Measurements from ENCODE around the gene SORCS2.
"Not testable (repeated sequence)": the region's sequence is repeated elsewhere in the genome, so short reads cannot be mapped to it uniquely, and the experiment has no call there.

SORCS2 gene

DNA sequence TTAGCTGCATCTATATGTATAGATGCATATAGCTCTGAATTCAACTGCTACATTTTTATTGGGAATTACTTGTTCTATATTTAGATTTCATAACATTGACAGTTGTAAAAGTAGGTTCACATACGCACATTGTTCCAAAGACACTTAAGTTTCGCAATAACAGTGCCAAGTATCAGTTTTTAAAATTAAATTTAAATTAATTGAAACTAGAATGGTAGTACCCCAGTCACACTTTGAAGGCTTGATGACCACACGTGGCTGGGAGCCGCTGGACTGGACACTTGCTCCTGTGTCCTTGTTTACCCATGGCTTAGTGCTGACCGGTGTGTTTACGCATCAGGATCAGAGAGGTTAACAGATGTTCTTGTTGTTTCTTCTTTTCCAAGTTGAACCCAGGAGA lies 383.1 kb downstream of the SORCS2 start:
- no peak for DNase-seq (ENCODE audit: low read depth)
- no peak overlapping the region for H3K4me3 ChIP-seq (ENCODE audit: low read length)
- TF ChIP-seq, protein P1, sequence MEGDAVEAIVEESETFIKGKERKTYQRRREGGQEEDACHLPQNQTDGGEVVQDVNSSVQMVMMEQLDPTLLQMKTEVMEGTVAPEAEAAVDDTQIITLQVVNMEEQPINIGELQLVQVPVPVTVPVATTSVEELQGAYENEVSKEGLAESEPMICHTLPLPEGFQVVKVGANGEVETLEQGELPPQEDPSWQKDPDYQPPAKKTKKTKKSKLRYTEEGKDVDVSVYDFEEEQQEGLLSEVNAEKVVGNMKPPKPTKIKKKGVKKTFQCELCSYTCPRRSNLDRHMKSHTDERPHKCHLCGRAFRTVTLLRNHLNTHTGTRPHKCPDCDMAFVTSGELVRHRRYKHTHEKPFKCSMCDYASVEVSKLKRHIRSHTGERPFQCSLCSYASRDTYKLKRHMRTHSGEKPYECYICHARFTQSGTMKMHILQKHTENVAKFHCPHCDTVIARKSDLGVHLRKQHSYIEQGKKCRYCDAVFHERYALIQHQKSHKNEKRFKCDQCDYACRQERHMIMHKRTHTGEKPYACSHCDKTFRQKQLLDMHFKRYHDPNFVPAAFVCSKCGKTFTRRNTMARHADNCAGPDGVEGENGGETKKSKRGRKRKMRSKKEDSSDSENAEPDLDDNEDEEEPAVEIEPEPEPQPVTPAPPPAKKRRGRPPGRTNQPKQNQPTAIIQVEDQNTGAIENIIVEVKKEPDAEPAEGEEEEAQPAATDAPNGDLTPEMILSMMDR (conservative IDR thresholded peaks at IDR 0.05; ENCODE audit: low read length) = no peak

DNA sequence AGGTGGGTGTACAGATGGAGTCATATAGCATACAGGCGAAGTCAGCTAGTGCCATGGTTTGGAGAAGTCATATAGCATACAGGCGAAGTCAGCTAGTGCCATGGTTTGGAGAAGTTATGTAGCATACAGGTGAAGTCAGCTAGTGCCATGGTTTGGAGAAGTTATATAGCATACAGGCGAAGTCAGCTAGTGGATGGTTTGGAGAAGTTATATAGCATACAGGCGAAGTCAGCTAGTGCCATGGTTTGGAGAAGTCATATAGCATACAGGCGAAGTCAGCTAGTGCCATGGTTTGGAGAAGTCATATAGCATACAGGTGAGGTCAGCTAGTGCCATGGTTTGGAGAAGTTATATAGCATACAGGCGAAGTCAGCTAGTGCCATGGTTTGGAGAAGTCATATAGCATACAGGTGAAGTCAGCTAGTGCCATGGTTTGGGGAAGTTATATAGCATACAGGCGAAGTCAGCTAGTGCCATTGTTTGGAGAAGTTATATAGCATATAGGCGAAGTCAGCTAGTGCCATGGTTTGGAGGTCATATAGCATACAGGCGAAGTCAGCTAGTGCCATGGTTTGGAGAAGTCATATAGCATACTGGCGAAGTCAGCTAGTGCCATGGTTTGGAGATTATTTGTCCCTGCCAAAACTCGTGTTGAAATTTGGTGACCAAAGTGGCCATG lies 385.2 kb downstream of the SORCS2 start:
- DNase-seq (ENCODE audit: low read depth); H3K4me3 ChIP-seq (ENCODE audit: low read length): not testable (repeated sequence)

DNA sequence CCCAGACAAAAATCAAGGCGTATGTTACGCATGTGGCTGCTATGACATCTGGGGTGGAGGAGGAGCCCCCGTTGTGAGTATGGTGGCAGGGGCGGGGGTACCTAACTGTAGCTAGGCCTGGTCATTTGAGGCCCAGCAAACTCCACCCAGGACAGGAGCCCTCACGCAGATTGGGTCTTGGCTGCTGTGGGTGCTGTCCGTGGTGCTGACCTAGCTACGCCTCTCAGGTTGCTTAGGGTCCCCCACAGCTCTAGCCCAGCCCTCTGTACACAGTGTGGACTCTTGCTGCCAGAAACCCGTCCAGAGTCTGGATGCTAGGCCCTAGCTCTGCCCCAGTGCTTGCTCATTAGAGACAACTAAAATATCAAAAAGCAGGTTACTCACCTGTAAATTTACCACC lies 389.1 kb downstream of the SORCS2 start:
- TF ChIP-seq, protein P1 (conservative IDR thresholded peaks at IDR 0.05; ENCODE audit: low read length) = no peak
- no peak overlapping the region for H3K4me3 ChIP-seq (ENCODE audit: low read length)
- DNase-seq (ENCODE audit: low read depth) = no peak

DNA sequence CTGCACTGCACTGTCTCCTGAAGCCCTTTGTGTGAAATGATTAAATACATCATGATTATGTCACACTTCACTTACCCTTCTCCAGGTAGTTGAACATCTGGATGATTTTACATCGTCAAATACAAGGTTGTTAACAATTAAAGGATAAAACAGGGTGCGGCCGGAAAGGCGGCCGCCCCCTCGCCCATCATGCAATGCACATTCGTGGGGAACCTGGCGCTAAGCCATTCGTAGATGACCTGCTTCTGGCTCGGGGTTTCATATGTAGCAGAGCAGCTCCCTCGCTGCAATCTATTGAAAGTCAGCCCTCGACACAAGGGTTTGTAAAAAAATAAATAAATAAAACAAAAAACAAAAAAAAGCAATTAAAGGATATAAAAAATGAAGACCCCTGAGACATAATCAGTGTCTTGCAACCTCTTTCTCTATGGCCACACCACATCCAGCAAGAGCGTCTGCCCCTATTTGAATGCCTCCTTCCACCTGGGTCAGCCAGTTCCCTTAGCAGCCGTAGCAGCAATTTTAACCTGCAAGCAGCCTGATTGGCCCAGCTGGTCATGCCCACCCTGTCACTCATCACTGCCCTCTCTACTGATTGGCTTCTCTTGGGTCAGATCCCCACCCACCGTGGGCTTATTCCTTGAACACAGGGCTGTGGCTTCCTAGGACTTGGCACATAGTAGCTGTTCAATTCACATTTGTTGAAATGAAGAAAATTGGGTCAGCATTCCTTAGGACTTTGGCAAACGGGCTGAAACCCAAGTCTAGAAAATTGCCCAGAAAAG lies 390.2 kb downstream of the SORCS2 start:
- no peak overlapping the region for H3K4me3 ChIP-seq (ENCODE audit: low read length)
- no peak for DNase-seq (ENCODE audit: low read depth)
- TF ChIP-seq, protein P1 (conservative IDR thresholded peaks at IDR 0.05; ENCODE audit: low read length) = no peak

DNA sequence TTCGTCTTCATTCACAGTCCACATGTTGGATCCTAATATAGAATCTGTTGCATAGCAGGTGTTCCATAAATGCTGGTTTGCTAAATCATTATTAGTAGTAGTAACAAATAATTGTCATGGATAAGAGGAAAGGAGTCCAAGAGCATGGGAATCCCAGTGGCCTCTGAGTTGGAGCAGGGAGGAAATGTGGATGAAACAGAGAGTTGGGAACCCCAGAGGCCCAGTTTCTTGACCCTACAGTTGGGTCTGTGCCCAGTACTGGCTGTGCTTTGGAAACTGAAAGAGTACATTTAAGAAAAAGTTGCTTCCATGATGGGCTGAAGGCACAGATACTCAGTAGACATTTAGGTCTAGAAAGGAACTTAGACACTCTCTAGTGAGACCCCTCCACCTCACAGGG lies 391.8 kb downstream of the SORCS2 start:
- H3K4me3 ChIP-seq (ENCODE audit: low read length) = no peak overlapping the region
- TF ChIP-seq, protein P1 (conservative IDR thresholded peaks at IDR 0.05; ENCODE audit: low read length) = no peak
- no peak for DNase-seq (ENCODE audit: low read depth)

DNA sequence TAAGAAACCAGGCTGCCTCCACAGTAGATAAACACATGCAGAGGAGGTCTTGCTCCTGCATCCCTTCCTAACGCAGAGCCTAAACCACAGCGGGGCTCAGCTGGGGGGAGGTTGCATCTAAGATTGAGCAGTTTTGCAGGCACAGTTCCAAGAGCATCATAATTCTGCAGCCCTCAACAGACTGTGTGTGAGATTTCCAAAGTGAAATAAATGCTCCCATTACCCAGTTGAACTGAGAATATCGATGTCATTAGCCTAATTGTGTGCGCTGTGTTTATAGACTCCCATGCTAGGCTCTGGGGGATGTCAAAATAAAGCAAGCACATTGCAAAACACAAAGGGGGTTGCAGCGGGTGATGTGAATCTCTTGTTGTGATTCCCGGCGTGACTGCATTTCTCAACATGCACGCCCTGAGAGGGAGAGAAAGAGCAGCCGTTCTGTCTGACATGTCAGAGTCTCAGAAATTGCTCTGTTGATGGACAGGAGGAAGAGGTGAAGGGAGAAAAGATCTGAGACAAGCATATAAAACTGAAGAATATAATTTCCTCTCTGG lies 392.3 kb downstream of the SORCS2 start:
- no peak for DNase-seq (ENCODE audit: low read depth)
- TF ChIP-seq, protein P1 (conservative IDR thresholded peaks at IDR 0.05; ENCODE audit: low read length) = no peak
- no peak overlapping the region for H3K4me3 ChIP-seq (ENCODE audit: low read length)

DNA sequence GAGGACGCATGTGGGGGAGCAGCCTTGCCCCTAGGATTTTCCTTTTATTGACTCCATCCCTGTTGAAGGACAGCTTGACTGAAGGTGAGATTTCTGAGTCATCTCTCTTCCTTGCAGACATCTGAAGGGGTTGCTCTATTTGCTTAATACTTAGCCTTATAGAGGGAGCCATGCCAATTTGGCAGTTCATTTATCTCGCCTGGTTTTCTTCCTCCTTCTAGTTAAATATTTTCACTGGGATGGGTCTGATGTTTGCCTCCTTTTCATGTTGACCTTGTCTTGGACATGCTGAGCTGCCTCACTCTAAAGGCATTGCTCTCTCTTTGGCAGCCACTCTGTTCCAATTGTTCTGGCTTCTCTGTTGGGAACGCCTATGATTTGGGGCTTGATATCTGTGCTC lies 393.4 kb downstream of the SORCS2 start:
- no peak for DNase-seq (ENCODE audit: low read depth)
- H3K4me3 ChIP-seq (ENCODE audit: low read length) = no peak overlapping the region
- TF ChIP-seq, protein P1 (conservative IDR thresholded peaks at IDR 0.05; ENCODE audit: low read length) = no peak

Measured in AG10803 (cell line).